NCI-H1694 (cell line): Measurements from ENCODE around the gene SAMD5.
"Not testable (repeated sequence)": the region's sequence is repeated elsewhere in the genome, so short reads cannot be mapped to it uniquely, and the experiment has no call there.

Experiments used
- DNase-seq: peaks from one replicate; lab custom pipeline; 2025; lab: John Stamatoyannopoulos, UW

Gene SAMD5

GRCh38 chr6:147528511-147529145 lies 20.1 kb downstream of the SAMD5 start:
- no peak for DNase-seq

GRCh38 chr6:147530132-147531060 lies 21.9 kb downstream of the SAMD5 start:
- no peak for DNase-seq

GRCh38 chr6:147531321-147531720 lies 22.8 kb downstream of the SAMD5 start:
- DNase-seq, result no peak

- no peak for DNase-seq
These were observed 25.8 kb downstream of the SAMD5 start for GRCh38 chr6:147534116-147534860.

GRCh38 chr6:147538821-147539220 lies 30.3 kb downstream of the SAMD5 start:
- no peak for DNase-seq

- DNase-seq, result no peak
These were observed 31.6 kb downstream of the SAMD5 start for GRCh38 chr6:147540075-147540474.

- DNase-seq, result not testable (repeated sequence)
These were observed 33.9 kb downstream of the SAMD5 start for GRCh38 chr6:147542436-147542835.

- no peak for DNase-seq
These were observed 35.9 kb downstream of the SAMD5 start for GRCh38 chr6:147544420-147544819.

GRCh38 chr6:147546501-147547368 lies 38.2 kb downstream of the SAMD5 start:
- no peak for DNase-seq

GRCh38 chr6:147547369-147547902 lies 38.9 kb downstream of the SAMD5 start:
- DNase-seq, result no peak

- no peak for DNase-seq
These were observed 40.5 kb downstream of the SAMD5 start for GRCh38 chr6:147548921-147549475.

GRCh38 chr6:147549531-147549930 lies 41.0 kb downstream of the SAMD5 start:
- DNase-seq, result no peak

- no peak for DNase-seq
These were observed 43.5 kb downstream of the SAMD5 start for GRCh38 chr6:147551976-147552375.

- DNase-seq, result no peak
These were observed 44.6 kb downstream of the SAMD5 start for GRCh38 chr6:147553099-147553498.

GRCh38 chr6:147554281-147554680 lies 45.8 kb downstream of the SAMD5 start:
- DNase-seq, result no peak

- DNase-seq, result no peak
These were observed 50.5 kb downstream of the SAMD5 start for GRCh38 chr6:147559006-147559405.

- no peak for DNase-seq
These were observed 52.2 kb downstream of the SAMD5 start for GRCh38 chr6:147560670-147561069.

GRCh38 chr6:147561726-147562125 lies 53.2 kb downstream of the SAMD5 start:
- DNase-seq, result no peak

GRCh38 chr6:147563472-147563871 lies 55.0 kb downstream of the SAMD5 start:
- no peak for DNase-seq

- DNase-seq, result no peak
These were observed 56.1 kb downstream of the SAMD5 start for GRCh38 chr6:147564556-147564955.
